CD14-positive monocyte (primary cell): ENCODE measurements around the gene CDCP2. TPM values are rescaled to one million over a fixed set of nuclear protein-coding genes. Genes with fewer than 3 reads are reported as not detected.

ENCODE experiments used
- DNase-seq, 3 donors: peaks; one replicate each; pipeline ENCODE4 v3.0.0-alpha.2; 2011 to 2022
- H2AFZ ChIP-seq: 2 replicates; pipeline ENCODE4 v1.6.0; 2012; ENCODE audit warnings: mild to moderate bottlenecking, low read depth, low read length, inconsistent platforms; ENCODE audit not compliant: insufficient read depth, poor library complexity, severe bottlenecking
- H3K27ac ChIP-seq, 2 donors: 1 replicate in 1 of 2; 2 replicates in 1 of 2; pipeline ENCODE4 v1.5.1; 2012 to 2013; ENCODE audit warnings: low read length in 2 of 2, control low read depth in 1 of 2, inconsistent platforms in 1 of 2, low read depth in 1 of 2, mild to moderate bottlenecking in 1 of 2
- H3K27me3 ChIP-seq, 2 donors: one replicate each; pipeline versions ENCODE4 v1.6.0 to v1.6.1; 2011 to 2013; ENCODE audit warnings: low read length in 2 of 2; ENCODE audit not compliant: control insufficient read depth in 2 of 2, insufficient read depth in 2 of 2
- H3K36me3 ChIP-seq, 2 donors: replicated peaks in 1 of 2; 1 replicate in 1 of 2; 2 replicates in 1 of 2; pipeline versions ENCODE4 v1.5.1 to v1.6.1; 2012 to 2013; ENCODE audit warnings: low read length in 2 of 2, control low read depth in 1 of 2, inconsistent platforms in 1 of 2, mild to moderate bottlenecking in 1 of 2; ENCODE audit not compliant: insufficient read depth in 2 of 2, control insufficient read depth in 1 of 2
- H3K4me1 ChIP-seq, 2 donors: 1 replicate in 1 of 2; 2 replicates in 1 of 2; pipeline versions ENCODE4 v1.5.1 to v1.6.1; 2012 to 2013; ENCODE audit warnings: low read length in 2 of 2, control low read depth in 1 of 2, inconsistent platforms in 1 of 2, mild to moderate bottlenecking in 1 of 2, moderate library complexity in 1 of 2; ENCODE audit not compliant: insufficient read depth in 2 of 2, control insufficient read depth in 1 of 2
- H3K4me2 ChIP-seq: replicated peaks from 2 replicates; pipeline ENCODE3; 2012; ENCODE audit warnings: low read length, moderate library complexity, mild to moderate bottlenecking; ENCODE audit not compliant: poor library complexity, severe bottlenecking; ENCODE audit errors: extremely low read depth
- H3K4me3 ChIP-seq, 3 experiments: fragments of 200-600 bp in 1 of 3; sonication (generic) in 1 of 3; replicated peaks in 1 of 3; 1 replicate in 2 of 3; 2 replicates in 1 of 3; pipeline ENCODE4 v1.5.1; 2011 to 2013; ENCODE audit warnings: low read length in 3 of 3, mild to moderate bottlenecking in 3 of 3, control low read depth in 2 of 3, low read depth in 2 of 3, inconsistent platforms in 1 of 3, moderate library complexity in 1 of 3
- H3K79me2 ChIP-seq: 2 replicates; pipeline ENCODE4 v1.6.0; 2012; ENCODE audit warnings: mild to moderate bottlenecking, control low read depth, inconsistent platforms, low read length, moderate library complexity; ENCODE audit not compliant: insufficient read depth
- H3K9ac ChIP-seq: 2 replicates; pipeline ENCODE4 v1.6.0; 2017; ENCODE audit warnings: low read length, mild to moderate bottlenecking; ENCODE audit not compliant: insufficient read depth, poor library complexity, severe bottlenecking
- H3K9me3 ChIP-seq, 2 donors: replicated peaks in 1 of 2; 1 replicate in 1 of 2; 2 replicates in 1 of 2; pipeline versions ENCODE4 v1.5.1 to v1.6.1; 2012 to 2013; ENCODE audit warnings: low read length in 2 of 2, control low read depth in 1 of 2; ENCODE audit not compliant: control insufficient read depth in 1 of 2, insufficient read depth in 1 of 2
- H4K20me1 ChIP-seq: 2 replicates; pipeline ENCODE4 v1.6.0; 2012; ENCODE audit warnings: mild to moderate bottlenecking, low read length, control low read depth, moderate library complexity; ENCODE audit not compliant: insufficient read depth
- H3K27ac Mint-ChIP-seq, 7 donors: one replicate each; pipeline ENCODE4 v1.8.0; 2020; ENCODE audit warnings: mild to moderate bottlenecking in 7 of 7, mixed read lengths in 7 of 7, moderate library complexity in 6 of 7, inconsistent platforms in 2 of 7
- H3K27me3 Mint-ChIP-seq, 3 donors: one replicate each; pipeline ENCODE4 v1.8.0; 2021 to 2022; ENCODE audit warnings: low read depth in 3 of 3, mild to moderate bottlenecking in 3 of 3, mixed read lengths in 3 of 3, moderate library complexity in 3 of 3, inconsistent platforms in 1 of 3
- H3K36me3 Mint-ChIP-seq, 2 donors: one replicate each; pipeline ENCODE4 v1.8.0; 2020; ENCODE audit warnings: mixed read lengths in 2 of 2, inconsistent platforms in 1 of 2, mild to moderate bottlenecking in 1 of 2
- H3K4me1 Mint-ChIP-seq: one replicate; pipeline ENCODE4 v1.8.0; 2020; ENCODE audit warnings: mild to moderate bottlenecking, mixed read lengths
- H3K4me3 Mint-ChIP-seq, 2 donors: one replicate each; pipeline ENCODE4 v1.8.0; 2020; ENCODE audit warnings: mild to moderate bottlenecking in 2 of 2, mixed read lengths in 2 of 2, moderate library complexity in 1 of 2
- H3K9me3 Mint-ChIP-seq, 7 donors: one replicate each; pipeline ENCODE4 v1.8.0; 2020 to 2022; ENCODE audit warnings: mixed read lengths in 7 of 7, mild to moderate bottlenecking in 6 of 7, moderate library complexity in 6 of 7, inconsistent platforms in 2 of 7
- CTCF ChIP-seq: fragments of 200-600 bp; IDR thresholded peaks from one replicate; pipeline ENCODE4 v1.8.0; 2022; ENCODE audit warnings: antibody characterized with exemption, mild to moderate bottlenecking
- WGBS: methylation state at CpG from one replicate; pipeline ENCODE4 v1.1.5; 2013; ENCODE audit warnings: missing lambda C conversion rate; ENCODE audit not compliant: insufficient coverage; 5-methylcytosine and 5-hydroxymethylcytosine counted together
- intact Hi-C, 2 donors: fragments of 100-400 bp; cut with micrococcal nuclease; formaldehyde crosslinking; loops; one replicate each; pipeline versions ENCODE4 v1.15.0 to v1.15.1; 2023
- polyA plus RNA-seq, 3 donors: library from polyadenylated mRNA; depleted of rRNA in 1 of 3; unstranded in 2 of 3; stranded (reverse) in 1 of 3; fragments of 300-500 nt in 2 of 3; fragments of >200 nt in 1 of 3; fragmentation: Illumina TruSeq in 2 of 3; gene quantifications; 1 replicate in 2 of 3; 2 replicates in 1 of 3; pipeline ENCODE4 v1.2.3, GENCODE V29; 2012 to 2021

The CDCP2 gene
- polyA plus RNA-seq, 3 donors, result 0.09 TPM; not detected in 2

GRCh38 chr1:54156986-54157385 is 4.2 kb upstream of the CDCP2 start:
- intact Hi-C loops, result no loop called here
- peaks cover 0 to 7% (median 1%) of the 10 kb centered on the region in 7 donors for H3K9me3 Mint-ChIP-seq
- Histone ChIP-seq H3K9ac (no peak overlapping the region), H3K4me3 (no peak overlapping the region), H3K36me3 (no peaks in the 10 kb centered on the region), H3K4me1 (peaks cover 4% of the 10 kb centered on the region in 2 donors), H3K9me3 (no peaks in the 10 kb centered on the region), H3K27me3 (no peaks in the 10 kb centered on the region), H3K79me2 (no peaks in the 10 kb centered on the region), H3K4me2 (no peak overlapping the region), H4K20me1 (no peaks in the 10 kb centered on the region), H3K27ac (no peak overlapping the region), H2AFZ (no peak overlapping the region)
- WGBS, result 88% methylated on average over 7 of the region's 7 CpGs
- no peak overlapping the region for H3K4me3 Mint-ChIP-seq
- DNase-seq, result no peak
- peaks cover 14% of the 10 kb centered on the region for H3K4me1 Mint-ChIP-seq
- H3K36me3 Mint-ChIP-seq, result no peaks in the 10 kb centered on the region
- H3K27ac Mint-ChIP-seq, result peak overlapping the region in 1 of 7 donors; percentile 45
- H3K27me3 Mint-ChIP-seq, result peaks cover 0 to 3% (median 0%) of the 10 kb centered on the region in 3 donors
- TF ChIP-seq CTCF, result no peak

- Mint-ChIP-seq H3K4me1 (peaks cover 14% of the 10 kb centered on the region), H3K36me3 (no peaks in the 10 kb centered on the region), H3K4me3 (no peak overlapping the region), H3K27ac (no peak overlapping the region), H3K27me3 (peaks cover 0 to 3% (median 0%) of the 10 kb centered on the region in 3 donors), H3K9me3 (peaks cover 0 to 7% (median 0%) of the 10 kb centered on the region in 7 donors)
- Histone ChIP-seq H3K79me2 (no peaks in the 10 kb centered on the region), H3K4me1 (peaks cover 4% of the 10 kb centered on the region in 2 donors), H2AFZ (no peak overlapping the region), H3K9ac (no peak overlapping the region), H3K4me2 (no peak overlapping the region), H3K27me3 (no peaks in the 10 kb centered on the region), H3K9me3 (no peaks in the 10 kb centered on the region), H4K20me1 (no peaks in the 10 kb centered on the region), H3K27ac (no peak overlapping the region), H3K36me3 (no peaks in the 10 kb centered on the region), H3K4me3 (no peak overlapping the region)
- intact Hi-C loops, result no loop called here
- DNase-seq, result no peak
- TF ChIP-seq CTCF, result no peak
- WGBS, result 67% methylated on average over 1 of the region's 3 CpGs
Measured at GRCh38 chr1:54156201-54156600, 3.4 kb upstream of the CDCP2 start.
